Endodermal cell (in vitro differentiated cells): Measurements from ENCODE around the gene PRKCQ. TPM values are rescaled to one million over a fixed set of nuclear protein-coding genes. Genes with fewer than 3 reads are reported as not detected.
A peak's percentile ranks its signal among the peaks of the same experiment; 100 is the strongest.

Experiments used
- DNase-seq: peaks from one replicate; pipeline ENCODE4 v3.0.0-alpha.2; 2017
- H3K27ac ChIP-seq: 2 replicates; pipeline ENCODE4 v1.5.1; 2013; ENCODE audit warnings: mild to moderate bottlenecking, low read depth, low read length, moderate library complexity
- H3K27me3 ChIP-seq: 2 replicates; pipeline ENCODE4 v1.6.1; 2013; ENCODE audit warnings: mild to moderate bottlenecking, low read length, moderate library complexity; ENCODE audit not compliant: insufficient read depth, control insufficient read depth, poor library complexity, severe bottlenecking
- H3K36me3 ChIP-seq: 2 replicates; pipeline ENCODE4 v1.7.0; 2013; ENCODE audit warnings: mild to moderate bottlenecking, low read length, moderate library complexity; ENCODE audit not compliant: control insufficient read depth, insufficient read depth
- H3K4me1 ChIP-seq: one replicate; pipeline ENCODE4 v1.7.0; 2013; ENCODE audit warnings: low read length; ENCODE audit not compliant: control insufficient read depth, insufficient read depth
- H3K4me3 ChIP-seq: 2 replicates; pipeline ENCODE4 v1.5.1; 2013; ENCODE audit warnings: mild to moderate bottlenecking, low read length, moderate library complexity
- H3K9ac ChIP-seq: 2 replicates; pipeline ENCODE4 v1.6.1; 2013; ENCODE audit warnings: mild to moderate bottlenecking, low read length, moderate library complexity; ENCODE audit not compliant: poor library complexity, severe bottlenecking; ENCODE audit errors: extremely low read depth
- H3K9me3 ChIP-seq: 2 replicates; pipeline ENCODE4 v1.6.1; 2013; ENCODE audit warnings: mild to moderate bottlenecking, low read length, moderate library complexity; ENCODE audit not compliant: control insufficient read depth
- H3K27ac Mint-ChIP-seq: 2 replicates; pipeline ENCODE4 v1.8.0; 2020; ENCODE audit warnings: mixed read lengths
- H3K27me3 Mint-ChIP-seq: 2 replicates; pipeline ENCODE4 v1.8.0; 2021; ENCODE audit warnings: mild to moderate bottlenecking, mixed read lengths; ENCODE audit not compliant: insufficient read depth
- H3K36me3 Mint-ChIP-seq: 2 replicates; pipeline ENCODE4 v1.8.0; 2020; ENCODE audit warnings: low read depth, mixed read lengths
- H3K4me1 Mint-ChIP-seq: 2 replicates; pipeline ENCODE4 v1.8.0; 2020; ENCODE audit warnings: mixed read lengths
- H3K4me3 Mint-ChIP-seq: 2 replicates; pipeline ENCODE4 v1.8.0; 2020; ENCODE audit warnings: mild to moderate bottlenecking, moderate library complexity, mixed read lengths
- H3K9me3 Mint-ChIP-seq: 2 replicates; pipeline ENCODE4 v1.8.0; 2020; ENCODE audit warnings: mild to moderate bottlenecking, mixed read lengths
- CTCF ChIP-seq: fragments of 200-600 bp; sonication (generic); conservative IDR thresholded peaks from 2 replicates; pipeline ENCODE4 v1.5.0; 2021; ENCODE audit warnings: antibody characterized with exemption, mild to moderate bottlenecking
- WGBS, 2 experiments: methylation state at CpG; one replicate each; pipeline versions ENCODE4 v1.1.5 to v1.1.7; 2013; ENCODE audit warnings: missing lambda C conversion rate in 2 of 2, mixed read lengths in 1 of 2; ENCODE audit not compliant: insufficient coverage in 1 of 2, insufficient read length in 1 of 2; 5-methylcytosine and 5-hydroxymethylcytosine counted together
- total RNA-seq, 2 donors: library from RNA; stranded (reverse); fragmentation: NEBNext Ultra II Directional in 1 of 2; extraction: Animal tissue kit (Norgen Biotek cat#: 25700) in 1 of 2; gene quantifications; 2 replicates in 1 of 2; 3 replicates in 1 of 2; pipeline ENCODE4 v1.2.1, GENCODE V29; 2021

PRKCQ gene
- total RNA-seq, 2 donors from 2014 or later = 24.3 to 29.1 TPM

DNA sequence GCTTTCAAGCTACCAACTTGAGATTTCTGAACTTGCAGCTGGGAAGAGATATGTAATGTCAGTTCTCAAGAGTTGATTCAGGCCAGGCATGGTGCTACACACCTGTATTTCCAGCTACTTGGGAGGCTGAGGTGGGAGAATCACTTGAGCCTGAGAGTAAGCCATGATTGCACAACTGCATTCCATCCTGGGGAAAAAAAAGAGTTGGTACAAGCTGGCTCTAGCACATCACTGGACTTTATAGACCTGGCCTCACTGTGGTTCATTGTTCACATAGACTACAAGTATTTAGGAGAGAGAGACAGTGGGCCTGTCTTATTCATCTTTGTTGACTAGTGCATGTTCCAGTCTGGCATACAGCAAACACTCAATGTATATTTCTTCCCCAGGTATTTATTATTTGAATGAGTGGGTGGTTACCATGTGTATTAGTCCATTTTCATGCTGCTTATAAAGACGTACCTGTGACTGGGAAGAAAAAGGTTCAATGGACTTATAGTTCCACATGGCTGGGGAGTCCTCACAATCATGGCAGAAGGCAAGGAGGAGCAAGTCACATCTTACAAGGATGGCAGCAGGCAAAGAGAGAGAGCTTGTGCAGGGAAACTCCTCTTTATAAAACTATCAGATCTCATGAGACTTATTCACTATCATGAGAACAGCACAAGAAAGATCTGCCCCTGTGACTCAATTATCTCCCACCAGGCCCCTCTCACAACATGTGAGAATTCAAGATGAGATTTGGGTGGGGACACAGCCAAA lies 200.9 kb downstream of the PRKCQ start:
- WGBS, 2 experiments = 93% methylated on average over 1 of the region's 1 CpG; no CpG with 5 or more reads in 1 of the 2 experiments
- Histone ChIP-seq H3K9me3 (peaks cover 61% of the 10 kb centered on the region), H3K27ac (no peak overlapping the region), H3K4me3 (peak overlapping the region; percentile 78), H3K9ac (no peak overlapping the region), H3K4me1 (no peaks in the 10 kb centered on the region), H3K36me3 (no peaks in the 10 kb centered on the region), H3K27me3 (no peaks in the 10 kb centered on the region)
- no peak for DNase-seq
- peaks cover 16% of the 10 kb centered on the region for H3K36me3 Mint-ChIP-seq
- H3K4me1 Mint-ChIP-seq = no peaks in the 10 kb centered on the region
- peaks cover 7% of the 10 kb centered on the region for H3K27me3 Mint-ChIP-seq
- H3K27ac Mint-ChIP-seq = no peak overlapping the region
- peaks cover 69% of the 10 kb centered on the region for H3K9me3 Mint-ChIP-seq
- H3K4me3 Mint-ChIP-seq = no peak overlapping the region
- no peak for TF ChIP-seq CTCF
